RWPE1 (cell line): ENCODE measurements around the gene SLC26A4.

Experiments
- CTCF ChIA-PET: fragments of 350-600 bp; sonication (Branson Sonifier 250); formaldehyde crosslinking; extraction: SDS; loops from one replicate; lab custom pipeline; 2021; lab: Yijun Ruan, JAX
- POLR2A ChIA-PET: fragments of 400-600 bp; formaldehyde crosslinking; extraction: SDS; loops from one replicate; lab custom pipeline; 2020; ENCODE audit warnings: antibody characterized with exemption; ENCODE audit not compliant: low non-redundant PET; lab: Yijun Ruan, JAX
- DNase-seq: peaks from one replicate; pipeline ENCODE4 v3.0.0; 2012; ENCODE audit warnings: low spot score
- H3K27ac ChIP-seq: fragments of 450-650 bp; 2 replicates; pipeline ENCODE4 v1.5.1; 2017
- CTCF ChIP-seq: fragments of 450-650 bp; conservative IDR thresholded peaks from 2 replicates; pipeline ENCODE4 v1.5.1; 2017; ENCODE audit warnings: low read depth, mild to moderate bottlenecking

The SLC26A4 gene

GRCh38 chr7:107696330-107696946, 35.8 kb downstream of the SLC26A4 start:
- no peak overlapping the region for H3K27ac ChIP-seq
- TF ChIP-seq CTCF = no peak
- ChIA-PET CTCF (interaction anchor here (0.6 kb wide), 2 partner anchors 24 to 138 kb away, joined by 3 read pairs; no protein-coding TSS in a partner anchor), POLR2A (no interaction called here)
- no peak for DNase-seq

DNA sequence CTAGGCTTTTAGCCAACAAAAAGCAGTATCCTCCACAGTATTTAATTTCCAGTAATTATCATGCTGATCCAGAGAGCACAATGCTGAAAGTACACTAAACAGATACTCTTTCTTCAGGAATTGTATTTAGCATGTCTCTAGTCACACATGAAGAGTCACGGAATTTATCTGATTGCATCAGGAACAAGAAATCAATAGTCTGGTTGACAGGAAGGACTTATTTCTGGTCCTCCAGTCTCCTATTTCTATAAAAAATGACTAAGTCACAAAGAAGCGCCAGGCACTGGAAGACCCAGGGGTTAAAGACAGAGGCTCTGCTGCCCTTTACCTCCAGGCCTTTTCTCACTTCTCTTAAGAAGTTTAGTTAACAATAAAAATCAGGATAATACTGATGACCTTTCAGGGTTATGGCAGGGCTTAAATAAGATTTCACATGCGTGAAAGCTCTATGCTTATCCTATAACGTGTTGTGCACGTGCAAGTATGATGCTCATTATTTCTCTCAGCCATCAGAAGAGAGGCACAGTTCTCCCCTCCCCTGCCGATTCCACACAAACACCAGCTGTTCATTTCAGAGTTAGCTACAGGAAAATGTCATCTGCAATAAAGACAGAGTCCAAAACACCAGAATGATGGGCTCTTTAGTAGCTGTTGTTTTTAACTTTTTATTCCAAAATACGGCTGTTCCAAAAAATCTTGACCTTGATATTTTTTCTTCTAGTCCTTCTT, 36.9 kb downstream of the SLC26A4 start:
- no peak for DNase-seq
- TF ChIP-seq CTCF = no peak
- no peak overlapping the region for H3K27ac ChIP-seq
- ChIA-PET POLR2A (no interaction called here), CTCF (interaction anchor here (0.8 kb wide), 1 partner anchor 177 kb away, joined by 3 read pairs; no protein-coding TSS in a partner anchor)

DNA sequence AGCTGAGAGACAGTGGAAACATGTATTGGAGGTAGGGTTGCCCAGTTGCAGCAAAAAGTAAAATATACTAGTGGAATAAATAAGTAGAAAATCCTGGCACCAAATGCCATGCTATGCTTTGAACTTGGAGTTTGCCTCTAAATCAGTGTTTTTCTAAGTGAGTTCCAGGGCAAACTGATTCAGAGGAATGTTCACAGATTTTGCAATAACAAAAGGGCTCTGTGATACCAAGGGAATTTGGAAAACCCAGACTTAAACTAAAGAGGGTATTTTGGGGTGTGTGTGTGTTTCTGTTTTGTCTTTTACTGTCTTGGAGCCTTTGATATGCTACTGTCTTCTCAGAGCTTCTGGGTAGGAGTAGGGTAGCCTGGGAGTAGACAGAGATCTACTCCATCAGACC, 39.9 kb downstream of the SLC26A4 start:
- POLR2A ChIA-PET = no interaction called here
- no peak for TF ChIP-seq CTCF
- CTCF ChIA-PET = interaction anchor here (0.6 kb wide), 1 partner anchor 26 kb away, joined by 3 read pairs; no protein-coding TSS in a partner anchor
- H3K27ac ChIP-seq = no peak overlapping the region
- no peak for DNase-seq

GRCh38 chr7:107701191-107701590, 40.6 kb downstream of the SLC26A4 start:
- TF ChIP-seq CTCF = no peak
- no peak for DNase-seq
- CTCF ChIA-PET = interaction anchor here (0.6 kb wide), 1 partner anchor 27 kb away, joined by 3 read pairs; no protein-coding TSS in a partner anchor
- POLR2A ChIA-PET = no interaction called here
- no peak overlapping the region for H3K27ac ChIP-seq

GRCh38 chr7:107703219-107703618, 42.6 kb downstream of the SLC26A4 start:
- DNase-seq = no peak
- ChIA-PET CTCF (interaction anchor here (0.6 kb wide), 1 partner anchor 153 kb away, joined by 3 read pairs; no protein-coding TSS in a partner anchor), POLR2A (no interaction called here)
- no peak overlapping the region for H3K27ac ChIP-seq
- TF ChIP-seq CTCF = no peak

DNA sequence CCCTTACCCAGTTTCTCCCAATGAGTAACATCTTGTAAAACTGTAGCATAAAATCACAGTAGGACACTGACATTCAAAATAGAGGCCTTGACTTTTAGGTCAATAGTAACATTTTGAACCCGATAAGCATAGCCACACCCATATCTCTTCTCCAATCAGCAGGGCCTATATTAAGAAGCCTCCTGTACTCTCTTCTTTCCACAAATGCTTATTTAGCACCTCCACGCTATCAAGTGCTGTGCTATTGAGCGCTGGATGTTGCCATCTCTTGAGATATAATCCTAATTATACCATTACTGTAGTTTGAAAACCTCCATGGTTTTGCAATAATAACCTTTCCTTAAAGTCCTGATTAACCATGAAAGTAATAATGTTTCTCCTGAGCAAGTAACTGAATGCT, 43.2 kb downstream of the SLC26A4 start:
- ChIA-PET POLR2A (no interaction called here), CTCF (no interaction called here)
- no peak for TF ChIP-seq CTCF
- no peak for DNase-seq
- no peak overlapping the region for H3K27ac ChIP-seq
